Uterus (tissue), 2 donors: ENCODE results near the gene OSBPL7.

Experiments used
- POLR2A ChIP-seq, 2 donors: fragments of 450-650 bp; IDR thresholded peaks; one replicate each; pipeline ENCODE4 v1.6.1; 2016; ENCODE audit warnings: antibody characterized with exemption in 2 of 2, mild to moderate bottlenecking in 1 of 2, moderate library complexity in 1 of 2
- TF ChIP-seq, protein P1 (sequence below), 4 experiments: fragments of 200-600 bp in 2 of 4; fragments of 450-650 bp in 2 of 4; sonication (generic) in 2 of 4; IDR thresholded peaks; one replicate each; pipeline ENCODE4 v1.5.1; 2016 to 2019; ENCODE audit warnings: antibody characterized with exemption in 4 of 4, mild to moderate bottlenecking in 2 of 4, moderate library complexity in 1 of 4

DNA sequence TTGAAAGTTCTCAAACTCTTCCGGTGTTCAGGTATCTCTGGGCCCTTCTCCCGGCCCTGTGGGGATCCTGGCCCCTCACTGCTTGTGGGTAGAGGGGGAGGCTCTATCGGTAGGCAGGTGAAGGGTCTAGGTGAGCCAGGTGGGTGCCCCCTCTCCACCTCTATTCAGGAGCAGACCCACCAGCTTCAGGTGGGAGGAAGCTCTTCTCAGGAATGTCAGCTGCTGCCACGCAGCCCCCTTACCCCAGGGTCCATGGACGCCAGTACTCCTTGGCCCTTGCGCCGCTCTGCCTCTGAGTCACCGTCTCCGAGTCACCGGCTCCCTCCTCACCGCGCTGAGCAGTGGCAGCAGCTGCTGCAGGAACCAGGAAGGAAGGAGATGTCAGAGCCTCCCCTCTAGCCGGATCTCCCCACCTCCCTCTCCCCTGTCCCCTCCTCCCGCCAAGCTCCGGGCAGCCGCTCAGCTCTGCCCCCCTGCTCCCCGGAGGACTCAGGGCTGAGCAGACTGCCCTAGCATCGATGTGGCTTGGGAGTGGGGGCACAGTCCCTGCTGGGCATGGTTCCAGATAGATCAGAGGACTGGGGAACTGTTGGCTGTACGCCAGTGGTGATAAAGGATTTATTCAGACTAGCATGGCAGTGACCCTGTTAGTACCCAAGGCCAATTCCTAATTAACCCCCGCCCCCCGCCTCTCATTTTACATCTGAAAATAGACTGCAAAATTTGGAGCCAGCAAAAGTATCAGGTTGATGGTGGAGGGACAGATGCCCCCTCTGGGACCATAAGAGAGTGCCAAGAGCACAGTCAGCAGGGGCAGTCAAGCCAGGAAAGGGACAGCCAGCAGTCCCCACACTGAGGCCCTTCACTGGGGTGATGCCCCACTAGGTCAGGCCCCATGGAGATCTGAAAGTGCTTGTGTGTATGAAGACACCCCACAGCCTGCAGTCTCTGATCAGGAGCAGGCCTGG lies at the start of gene OSBPL7:
- TF ChIP-seq, protein P1, sequence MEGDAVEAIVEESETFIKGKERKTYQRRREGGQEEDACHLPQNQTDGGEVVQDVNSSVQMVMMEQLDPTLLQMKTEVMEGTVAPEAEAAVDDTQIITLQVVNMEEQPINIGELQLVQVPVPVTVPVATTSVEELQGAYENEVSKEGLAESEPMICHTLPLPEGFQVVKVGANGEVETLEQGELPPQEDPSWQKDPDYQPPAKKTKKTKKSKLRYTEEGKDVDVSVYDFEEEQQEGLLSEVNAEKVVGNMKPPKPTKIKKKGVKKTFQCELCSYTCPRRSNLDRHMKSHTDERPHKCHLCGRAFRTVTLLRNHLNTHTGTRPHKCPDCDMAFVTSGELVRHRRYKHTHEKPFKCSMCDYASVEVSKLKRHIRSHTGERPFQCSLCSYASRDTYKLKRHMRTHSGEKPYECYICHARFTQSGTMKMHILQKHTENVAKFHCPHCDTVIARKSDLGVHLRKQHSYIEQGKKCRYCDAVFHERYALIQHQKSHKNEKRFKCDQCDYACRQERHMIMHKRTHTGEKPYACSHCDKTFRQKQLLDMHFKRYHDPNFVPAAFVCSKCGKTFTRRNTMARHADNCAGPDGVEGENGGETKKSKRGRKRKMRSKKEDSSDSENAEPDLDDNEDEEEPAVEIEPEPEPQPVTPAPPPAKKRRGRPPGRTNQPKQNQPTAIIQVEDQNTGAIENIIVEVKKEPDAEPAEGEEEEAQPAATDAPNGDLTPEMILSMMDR (IDR thresholded peaks at IDR 0.05), result peak in 2 of 4 experiments; percentile 33 to 40
- TF ChIP-seq POLR2A (IDR thresholded peaks at IDR 0.05), result no peak
